OCI-LY7 (cell line): ENCODE data around the gene NAA25.

Source experiments
- EZH2phosphoT487 ChIP-seq: fragments of 200-600 bp; sonication (generic); IDR thresholded peaks from 2 replicates; pipeline ENCODE4 v1.6.1; 2018; ENCODE audit warnings: low read depth, borderline replicate concordance, mild to moderate bottlenecking, mixed run types, antibody characterized with exemption, low read length, moderate library complexity, mixed read lengths
- TF ChIP-seq, protein P1 (sequence below): fragments of 200-600 bp; sonication (generic); conservative IDR thresholded peaks from 2 replicates; pipeline ENCODE4 v1.5.1; 2014; ENCODE audit warnings: mild to moderate bottlenecking, antibody characterized with exemption, low read length, moderate library complexity, mixed read lengths

DNA sequence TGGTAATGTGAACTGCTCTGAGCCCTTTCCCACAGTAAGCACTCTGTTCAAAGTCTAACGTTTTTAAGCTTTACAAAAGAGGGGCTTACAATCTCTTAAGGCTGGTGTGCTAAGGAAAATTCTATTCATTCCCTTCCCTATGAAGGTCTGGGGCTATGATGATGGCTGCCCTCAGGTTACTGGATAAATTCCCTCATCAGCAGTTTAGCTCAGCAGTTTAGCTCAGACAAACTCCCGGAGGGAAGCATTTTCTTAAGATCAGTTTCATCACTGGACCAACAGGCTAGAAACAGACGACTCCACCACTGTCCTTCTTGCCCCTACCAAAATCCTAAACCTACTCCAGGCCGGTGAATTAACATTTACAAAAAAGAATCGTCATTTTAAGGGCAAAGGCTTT lies 76.3 kb downstream of the NAA25 start:
- TF ChIP-seq EZH2phosphoT487, result no peak
- TF ChIP-seq, protein P1, sequence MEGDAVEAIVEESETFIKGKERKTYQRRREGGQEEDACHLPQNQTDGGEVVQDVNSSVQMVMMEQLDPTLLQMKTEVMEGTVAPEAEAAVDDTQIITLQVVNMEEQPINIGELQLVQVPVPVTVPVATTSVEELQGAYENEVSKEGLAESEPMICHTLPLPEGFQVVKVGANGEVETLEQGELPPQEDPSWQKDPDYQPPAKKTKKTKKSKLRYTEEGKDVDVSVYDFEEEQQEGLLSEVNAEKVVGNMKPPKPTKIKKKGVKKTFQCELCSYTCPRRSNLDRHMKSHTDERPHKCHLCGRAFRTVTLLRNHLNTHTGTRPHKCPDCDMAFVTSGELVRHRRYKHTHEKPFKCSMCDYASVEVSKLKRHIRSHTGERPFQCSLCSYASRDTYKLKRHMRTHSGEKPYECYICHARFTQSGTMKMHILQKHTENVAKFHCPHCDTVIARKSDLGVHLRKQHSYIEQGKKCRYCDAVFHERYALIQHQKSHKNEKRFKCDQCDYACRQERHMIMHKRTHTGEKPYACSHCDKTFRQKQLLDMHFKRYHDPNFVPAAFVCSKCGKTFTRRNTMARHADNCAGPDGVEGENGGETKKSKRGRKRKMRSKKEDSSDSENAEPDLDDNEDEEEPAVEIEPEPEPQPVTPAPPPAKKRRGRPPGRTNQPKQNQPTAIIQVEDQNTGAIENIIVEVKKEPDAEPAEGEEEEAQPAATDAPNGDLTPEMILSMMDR, result no peak
